OCI-LY1 (cell line): ENCODE data around the gene THAP8.

Experiments
- H2AFZ ChIP-seq: fragments of 200-600 bp; sonication (generic), shearing (Covaris generic); 2 replicates; pipeline ENCODE4 v1.6.0; 2014; ENCODE audit warnings: antibody characterized with exemption, mild to moderate bottlenecking, low read length
- H3F3A ChIP-seq: fragments of 200-600 bp; sonication (generic), shearing (Covaris generic); 2 replicates; pipeline ENCODE4 v1.6.0; 2014; ENCODE audit warnings: mild to moderate bottlenecking, antibody characterized with exemption, low read length, moderate library complexity; ENCODE audit not compliant: insufficient read depth
- H3K27ac ChIP-seq: fragments of 200-600 bp; sonication (generic); 2 replicates; pipeline ENCODE4 v1.5.1; 2014; ENCODE audit warnings: low read length, mixed run types, mild to moderate bottlenecking, low read depth; ENCODE audit not compliant: poor library complexity, severe bottlenecking
- H3K27me3 ChIP-seq: fragments of 200-600 bp; sonication (generic); 2 replicates; pipeline ENCODE4 v1.6.0; 2014; ENCODE audit warnings: antibody characterized with exemption, mild to moderate bottlenecking, low read length, moderate library complexity; ENCODE audit not compliant: insufficient read depth
- H3K36me3 ChIP-seq: fragments of 200-600 bp; sonication (generic); 2 replicates; pipeline ENCODE4 v1.6.1; 2014; ENCODE audit warnings: mild to moderate bottlenecking, antibody characterized with exemption, low read length, moderate library complexity, mixed read lengths; ENCODE audit not compliant: insufficient read depth
- H3K4me1 ChIP-seq: fragments of 200-600 bp; sonication (generic); 2 replicates; pipeline ENCODE4 v1.5.1; 2014; ENCODE audit warnings: mild to moderate bottlenecking, low read length, moderate library complexity; ENCODE audit not compliant: insufficient read depth, severe bottlenecking
- H3K4me2 ChIP-seq: fragments of 200-600 bp; sonication (generic), shearing (Covaris generic); 2 replicates; pipeline ENCODE4 v1.6.1; 2014; ENCODE audit warnings: low read length
- H3K4me3 ChIP-seq: fragments of 200-600 bp; sonication (generic); 2 replicates; pipeline ENCODE4 v1.5.1; 2014; ENCODE audit warnings: low read length, low read depth, mild to moderate bottlenecking, mixed read lengths; ENCODE audit not compliant: poor library complexity, severe bottlenecking
- H3K79me2 ChIP-seq: fragments of 200-600 bp; shearing (Covaris generic); 2 replicates; pipeline ENCODE4 v1.6.1; 2016; ENCODE audit warnings: mixed run types, low read length, mixed read lengths; ENCODE audit not compliant: insufficient read depth
- H3K9ac ChIP-seq: fragments of 200-600 bp; sonication (generic), shearing (Covaris generic); 2 replicates; pipeline ENCODE4 v1.6.1; 2014; ENCODE audit warnings: mild to moderate bottlenecking, low read length, mixed read lengths
- H3K9me2 ChIP-seq: fragments of 200-600 bp; sonication (generic), shearing (Covaris generic); 2 replicates; pipeline ENCODE4 v1.6.1; 2014; ENCODE audit warnings: low read depth, mild to moderate bottlenecking, low read length, mixed read lengths
- H3K9me3 ChIP-seq: fragments of 200-600 bp; shearing (Covaris generic); 2 replicates; pipeline ENCODE4 v1.6.1; 2014; ENCODE audit warnings: low read length, mixed read lengths
- H4K20me1 ChIP-seq: fragments of 200-600 bp; sonication (generic), shearing (Covaris generic); 2 replicates; pipeline ENCODE4 v1.6.0; 2016; ENCODE audit warnings: mild to moderate bottlenecking, low read length; ENCODE audit not compliant: insufficient read depth
- EZH2 ChIP-seq: fragments of 200-600 bp; sonication (generic), shearing (Covaris generic); IDR thresholded peaks from 2 replicates; pipeline ENCODE4 v1.8.0; 2017; ENCODE audit warnings: borderline replicate concordance, mixed run types, mild to moderate bottlenecking, antibody characterized with exemption, low read length, moderate library complexity, mixed read lengths
- TF ChIP-seq, protein P1 (sequence below): fragments of 200-600 bp; sonication (generic), shearing (Covaris generic); IDR thresholded peaks from 2 replicates; pipeline ENCODE4 v1.5.1; 2017; ENCODE audit warnings: mild to moderate bottlenecking, antibody characterized with exemption, low read length, moderate library complexity, mixed read lengths

Gene THAP8

DNA sequence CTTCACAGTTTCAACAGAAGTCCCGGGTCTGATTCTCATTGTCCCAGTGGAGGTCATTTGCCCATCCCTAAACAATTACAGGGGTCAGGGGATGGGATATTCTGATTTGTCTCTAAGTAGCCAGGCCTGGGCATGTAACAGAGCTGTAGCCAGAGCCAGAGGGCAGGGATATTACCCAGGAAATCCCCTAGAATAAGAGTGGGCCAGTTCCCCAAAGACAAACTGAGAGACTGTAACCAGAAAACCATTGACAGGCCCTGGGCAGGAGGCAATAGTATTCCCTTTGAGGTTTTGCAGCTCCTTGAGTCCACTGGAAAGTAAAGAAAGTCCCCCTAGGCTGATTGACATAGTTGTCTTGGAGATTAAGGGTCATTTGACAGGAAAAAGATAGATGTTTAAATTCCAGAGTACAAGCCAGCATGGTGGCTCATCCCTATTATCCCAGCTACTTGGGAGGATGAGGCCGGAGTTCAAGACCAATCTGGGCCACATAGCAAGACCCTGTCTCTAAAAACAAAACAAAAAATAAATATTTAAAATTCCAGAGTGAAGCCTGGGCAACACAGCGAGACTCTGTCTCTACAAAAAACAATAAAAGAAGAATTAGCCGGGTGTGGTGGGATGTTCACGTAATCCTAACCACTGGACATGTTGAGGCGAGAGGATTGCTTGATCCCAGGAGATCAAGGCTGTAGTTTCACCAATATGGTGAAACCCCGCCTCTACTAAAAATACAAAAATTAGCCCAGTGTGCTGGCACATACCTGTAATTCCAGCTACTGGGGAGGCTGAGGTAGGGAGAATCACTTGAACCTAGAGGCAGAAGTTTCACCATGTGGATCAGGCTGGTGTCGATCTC is 60.9 kb downstream of the THAP8 start:
- H3K9me3 ChIP-seq: no peaks in the 10 kb centered on the region
- H3K27me3 ChIP-seq: no peaks in the 10 kb centered on the region; the same call in 1 of the 2 replicates
- peaks cover 4% of the 10 kb centered on the region; the same call in 1 of the 2 replicates for H3K36me3 ChIP-seq
- no peaks in the 10 kb centered on the region for H3F3A ChIP-seq
- TF ChIP-seq, protein P1, sequence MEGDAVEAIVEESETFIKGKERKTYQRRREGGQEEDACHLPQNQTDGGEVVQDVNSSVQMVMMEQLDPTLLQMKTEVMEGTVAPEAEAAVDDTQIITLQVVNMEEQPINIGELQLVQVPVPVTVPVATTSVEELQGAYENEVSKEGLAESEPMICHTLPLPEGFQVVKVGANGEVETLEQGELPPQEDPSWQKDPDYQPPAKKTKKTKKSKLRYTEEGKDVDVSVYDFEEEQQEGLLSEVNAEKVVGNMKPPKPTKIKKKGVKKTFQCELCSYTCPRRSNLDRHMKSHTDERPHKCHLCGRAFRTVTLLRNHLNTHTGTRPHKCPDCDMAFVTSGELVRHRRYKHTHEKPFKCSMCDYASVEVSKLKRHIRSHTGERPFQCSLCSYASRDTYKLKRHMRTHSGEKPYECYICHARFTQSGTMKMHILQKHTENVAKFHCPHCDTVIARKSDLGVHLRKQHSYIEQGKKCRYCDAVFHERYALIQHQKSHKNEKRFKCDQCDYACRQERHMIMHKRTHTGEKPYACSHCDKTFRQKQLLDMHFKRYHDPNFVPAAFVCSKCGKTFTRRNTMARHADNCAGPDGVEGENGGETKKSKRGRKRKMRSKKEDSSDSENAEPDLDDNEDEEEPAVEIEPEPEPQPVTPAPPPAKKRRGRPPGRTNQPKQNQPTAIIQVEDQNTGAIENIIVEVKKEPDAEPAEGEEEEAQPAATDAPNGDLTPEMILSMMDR: no peak
- no peak for TF ChIP-seq EZH2
- H3K9ac ChIP-seq: no peak overlapping the region
- H3K27ac ChIP-seq: no peak overlapping the region
- no peak overlapping the region for H3K4me3 ChIP-seq
- no peak overlapping the region for H2AFZ ChIP-seq
- H3K79me2 ChIP-seq: peaks cover 13% of the 10 kb centered on the region
- H3K4me2 ChIP-seq: no peak overlapping the region
- peaks cover 17% of the 10 kb centered on the region for H3K4me1 ChIP-seq
- H4K20me1 ChIP-seq: no peaks in the 10 kb centered on the region
- H3K9me2 ChIP-seq: no peaks in the 10 kb centered on the region

DNA sequence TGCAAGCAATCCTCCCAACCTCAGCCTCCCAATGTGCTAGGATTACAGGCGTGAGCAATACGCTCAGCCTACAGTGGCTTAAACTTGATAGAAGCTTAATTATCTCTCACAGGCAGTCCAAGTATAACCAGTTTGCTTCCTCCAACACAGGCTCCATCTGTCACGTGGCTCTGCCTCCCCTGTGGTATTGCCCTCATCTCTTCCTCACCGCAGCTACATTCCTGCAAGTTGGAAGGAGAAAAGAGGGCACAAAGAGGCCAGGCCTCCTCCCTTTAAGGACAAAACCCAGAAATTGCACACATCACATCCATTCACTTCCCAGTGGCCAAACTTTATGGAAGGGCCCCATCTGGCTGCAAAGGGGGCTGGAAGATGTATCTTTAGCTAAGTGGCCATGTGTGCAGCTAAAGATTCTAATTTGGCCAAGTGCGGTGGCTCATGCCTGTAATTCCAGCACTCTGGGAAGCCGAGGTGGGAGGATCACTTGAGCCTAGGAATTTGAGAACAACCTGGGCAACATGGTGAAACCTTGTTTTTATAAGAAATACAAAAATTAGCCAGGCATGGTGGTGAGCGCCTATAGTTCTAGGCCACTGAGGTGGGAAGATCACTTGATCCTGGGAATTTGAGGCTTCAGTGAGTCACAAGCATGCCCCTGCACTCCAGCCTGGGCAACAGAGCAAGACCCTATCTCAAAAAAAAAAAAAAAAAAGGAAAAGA is 62.2 kb downstream of the THAP8 start:
- no peaks in the 10 kb centered on the region for H3K36me3 ChIP-seq
- TF ChIP-seq, protein P1: no peak
- TF ChIP-seq EZH2: no peak
- H3K9ac ChIP-seq: no peak overlapping the region
- no peaks in the 10 kb centered on the region for H3K9me3 ChIP-seq
- peaks cover 16% of the 10 kb centered on the region for H3K4me1 ChIP-seq
- peaks cover 13% of the 10 kb centered on the region for H3K79me2 ChIP-seq
- no peaks in the 10 kb centered on the region for H3F3A ChIP-seq
- H3K4me3 ChIP-seq: no peak overlapping the region
- H3K4me2 ChIP-seq: no peak overlapping the region
- no peaks in the 10 kb centered on the region for H4K20me1 ChIP-seq
- H3K27me3 ChIP-seq: no peaks in the 10 kb centered on the region; the same call in 1 of the 2 replicates
- no peaks in the 10 kb centered on the region for H3K9me2 ChIP-seq
- H3K27ac ChIP-seq: no peak overlapping the region
- no peak overlapping the region for H2AFZ ChIP-seq

DNA sequence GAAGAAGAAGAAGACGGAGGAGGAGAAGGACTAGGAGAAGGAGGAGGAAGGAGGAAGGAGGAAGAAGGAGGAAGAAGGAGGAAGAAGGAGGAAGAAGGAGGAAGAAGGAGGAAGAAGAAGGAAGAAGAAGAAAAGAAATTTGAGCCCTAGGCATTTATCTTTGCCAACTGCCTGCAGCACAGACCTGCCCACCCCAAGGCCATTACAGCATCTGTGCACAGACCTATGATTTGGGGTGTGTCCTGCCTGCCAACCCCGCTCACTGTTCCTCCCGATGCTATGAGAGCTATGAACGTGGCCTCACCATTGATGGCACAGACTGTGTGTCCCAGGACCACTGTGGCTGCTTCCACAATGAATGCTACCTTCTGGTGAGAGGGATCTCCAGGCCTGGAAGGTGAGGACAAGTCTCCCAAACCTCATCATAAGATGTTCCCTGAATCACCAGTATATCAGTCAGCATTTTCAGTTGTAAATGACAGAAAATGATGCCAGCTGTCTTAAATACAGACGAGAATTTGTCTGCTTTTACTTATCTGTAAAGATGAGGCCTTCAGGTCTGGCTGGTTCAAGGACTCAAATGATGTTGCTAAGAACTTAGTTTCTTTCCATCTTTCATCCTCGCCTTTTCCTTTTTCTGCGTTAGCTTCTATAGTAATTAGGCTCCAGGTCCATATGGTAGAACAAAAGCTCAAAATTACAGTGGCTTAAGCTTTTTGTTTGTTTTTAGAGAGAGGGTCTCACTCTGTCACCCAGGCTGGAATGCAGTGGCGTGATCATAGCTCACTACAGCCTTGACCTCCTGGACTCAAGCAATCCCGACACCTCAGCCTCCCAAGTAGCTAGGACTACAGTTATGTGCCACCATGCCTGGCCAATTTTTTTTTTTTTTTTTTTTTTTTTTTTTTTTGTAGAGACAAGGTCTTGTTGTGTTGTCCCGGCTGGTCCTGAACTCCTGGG is 63.0 kb downstream of the THAP8 start:
- no peaks in the 10 kb centered on the region for H3K9me3 ChIP-seq
- no peak overlapping the region for H3K27ac ChIP-seq
- H3K9me2 ChIP-seq: no peaks in the 10 kb centered on the region
- no peak for TF ChIP-seq EZH2
- TF ChIP-seq, protein P1: no peak
- no peaks in the 10 kb centered on the region; the same call in 1 of the 2 replicates for H3K27me3 ChIP-seq
- no peak overlapping the region for H3K4me3 ChIP-seq
- no peak overlapping the region for H2AFZ ChIP-seq
- peaks cover 6% of the 10 kb centered on the region for H3K79me2 ChIP-seq
- no peak overlapping the region for H3K4me2 ChIP-seq
- H3K4me1 ChIP-seq: peaks cover 8% of the 10 kb centered on the region
- H3K36me3 ChIP-seq: no peaks in the 10 kb centered on the region
- H4K20me1 ChIP-seq: no peaks in the 10 kb centered on the region
- no peak overlapping the region for H3K9ac ChIP-seq
- no peaks in the 10 kb centered on the region for H3F3A ChIP-seq
